HepG2 (cell line): ENCODE data around the gene FAM219B. TPM values are rescaled to one million over a fixed set of nuclear protein-coding genes. Genes with fewer than 3 reads are reported as not detected.
A peak's percentile ranks its signal among the peaks of the same experiment; 100 is the strongest.

Experiments used
- ATAC-seq: fragments of 200-7000 bp; cut with Tn5 transposase; 3 replicates; pipeline ENCODE4 v1.9.1; 2020; ENCODE audit warnings: mild to moderate bottlenecking, moderate library complexity
- BruUV-seq: library from RNA; stranded (reverse); fragments of 400-500 nt; replicated peaks from 2 replicates; lab custom pipeline; 2021; lab: Mats Ljungman, UMichigan
- CTCF ChIA-PET: fragments of 300-600 bp; formaldehyde crosslinking; extraction: SDS; loops from one replicate; lab custom pipeline; 2021; ENCODE audit warnings: low total read pairs, inconsistent platforms, low intra/inter-chr PET ratio; lab: Yijun Ruan, JAX
- POLR2A ChIA-PET: fragments of 350-600 bp; sonication (Branson Sonifier 250); formaldehyde crosslinking; loops from one replicate; lab custom pipeline; 2020; ENCODE audit warnings: antibody characterized with exemption, inconsistent platforms; lab: Yijun Ruan, JAX
- DNase-seq: peaks from one replicate; pipeline ENCODE4 v3.0.0-alpha.2; 2015; ENCODE audit warnings: low spot score
- FAIRE-seq: peaks from 3 replicates; lab custom pipeline; 2011; peaks lifted over from hg19 to GRCh38; lab: Jason Lieb, UNC
- H2AFZ ChIP-seq: one replicate; pipeline ENCODE4 v1.6.1; 2011; ENCODE audit warnings: low read length, inconsistent platforms
- H3K27ac ChIP-seq: fragments of 300-600 bp; 3 replicates; pipeline ENCODE4 v1.8.0; 2011; ENCODE audit warnings: mixed run types, mild to moderate bottlenecking, mixed read lengths, low read length, inconsistent platforms; ENCODE audit not compliant: insufficient read depth; ENCODE audit errors: extremely low read length
- H3K27me3 ChIP-seq, 2 experiments: fragments of 200-600 bp in 1 of 2; 2 replicates in 1 of 2; 3 replicates in 1 of 2; pipeline versions ENCODE4 v1.6.0 to v1.8.0; 2011; ENCODE audit warnings: low read length in 2 of 2, mild to moderate bottlenecking in 2 of 2, moderate library complexity in 2 of 2, inconsistent platforms in 1 of 2; ENCODE audit not compliant: insufficient read depth in 2 of 2, control insufficient read depth in 1 of 2
- H3K36me3 ChIP-seq, 2 experiments: fragments of 200-600 bp in 1 of 2; replicated peaks in 1 of 2; 2 replicates in 1 of 2; 3 replicates in 1 of 2; pipeline versions ENCODE4 v1.5.1 to v1.8.0; 2011; ENCODE audit warnings: low read length in 2 of 2, inconsistent platforms in 1 of 2; ENCODE audit not compliant: insufficient read depth in 2 of 2, control insufficient read depth in 1 of 2
- H3K4me1 ChIP-seq: 2 replicates; pipeline ENCODE4 v1.5.1; 2012; ENCODE audit warnings: low read length, inconsistent platforms; ENCODE audit not compliant: insufficient read depth
- H3K4me2 ChIP-seq: 2 replicates; pipeline ENCODE4 v1.6.0; 2011; ENCODE audit warnings: low read depth, low read length, inconsistent platforms
- H3K4me3 ChIP-seq, 3 experiments: fragments of 200-600 bp in 1 of 3; sonication (generic), shearing (Covaris generic) in 1 of 3; replicated peaks in 1 of 3; 2 replicates each; pipeline ENCODE4 v1.5.1; 2011 to 2016; ENCODE audit warnings: low read length in 3 of 3, inconsistent platforms in 2 of 3, low read depth in 2 of 3, mild to moderate bottlenecking in 2 of 3, control low read depth in 1 of 3, mixed read lengths in 1 of 3; ENCODE audit not compliant: insufficient read depth in 1 of 3
- H3K79me2 ChIP-seq: one replicate; pipeline ENCODE4 v1.6.1; 2011; ENCODE audit warnings: low read length, inconsistent platforms; ENCODE audit not compliant: insufficient read depth
- H3K9ac ChIP-seq: 2 replicates; pipeline ENCODE4 v1.6.0; 2011; ENCODE audit warnings: mild to moderate bottlenecking, low read depth, low read length, inconsistent platforms; ENCODE audit not compliant: insufficient read depth
- H3K9me3 ChIP-seq: 2 replicates; pipeline ENCODE4 v1.5.1; 2012; ENCODE audit warnings: mild to moderate bottlenecking, low read length
- H4K20me1 ChIP-seq: 2 replicates; pipeline ENCODE4 v1.6.0; 2011; ENCODE audit warnings: inconsistent platforms, mild to moderate bottlenecking, low read length, moderate library complexity; ENCODE audit not compliant: insufficient read depth
- CREM ChIP-seq, 2 experiments: sonication (generic) in 1 of 2; formaldehyde crosslinking in 1 of 2; IDR thresholded peaks; 2 replicates each; pipeline versions ENCODE4 v1.4.0 to v1.6.1; 2016 to 2020; ENCODE audit warnings: antibody characterized with exemption in 1 of 2, mild to moderate bottlenecking in 1 of 2, missing genetic modification reagents in 1 of 2
- FIP1L1 ChIP-seq: fragments of 200-400 bp; formaldehyde crosslinking; IDR thresholded peaks from 2 replicates; pipeline ENCODE4 v1.6.1; 2018; ENCODE audit warnings: low read depth, mild to moderate bottlenecking, low read length, moderate library complexity, borderline replicate concordance; ENCODE audit not compliant: insufficient read depth
- FOXK2 ChIP-seq: fragments of 450-650 bp; IDR thresholded peaks from 2 replicates; pipeline ENCODE4 v1.6.1; 2016
- FOXO4 ChIP-seq: sonication (generic); formaldehyde crosslinking; conservative IDR thresholded peaks from 2 replicates; pipeline ENCODE4 v1.8.1; 2023; ENCODE audit warnings: missing genetic modification reagents
- HHEX ChIP-seq: IDR thresholded peaks from 2 replicates; pipeline ENCODE4 v1.6.1; 2016; ENCODE audit warnings: control low read depth
- HNF1B ChIP-seq: sonication (generic); formaldehyde crosslinking; IDR thresholded peaks from 2 replicates; pipeline ENCODE4 v1.5.1; 2020; ENCODE audit warnings: mild to moderate bottlenecking, moderate library complexity, missing genetic modification reagents
- ISL2 ChIP-seq: sonication (generic); formaldehyde crosslinking; IDR thresholded peaks from 2 replicates; pipeline ENCODE4 v1.5.0; 2020; ENCODE audit warnings: missing genetic modification reagents
- PLSCR1 ChIP-seq: sonication (generic); formaldehyde crosslinking; IDR thresholded peaks from 2 replicates; pipeline ENCODE4 v1.5.0; 2020; ENCODE audit warnings: missing genetic modification reagents, mild to moderate bottlenecking, borderline replicate concordance
- SALL1 ChIP-seq: sonication (generic); formaldehyde crosslinking; IDR thresholded peaks from 2 replicates; pipeline ENCODE4 v1.8.0; 2022; ENCODE audit warnings: mild to moderate bottlenecking, missing genetic modification reagents
- SPEN ChIP-seq: sonication (generic); formaldehyde crosslinking; IDR thresholded peaks from 2 replicates; pipeline ENCODE4 v1.5.1; 2020; ENCODE audit warnings: low read depth, mild to moderate bottlenecking, missing genetic modification reagents
- TCF7L2 ChIP-seq: IDR thresholded peaks from 2 replicates; pipeline ENCODE4 v1.6.1; 2011; ENCODE audit warnings: mild to moderate bottlenecking, low read depth, low read length, moderate library complexity
- TEF ChIP-seq: sonication (generic); formaldehyde crosslinking; IDR thresholded peaks from 2 replicates; pipeline ENCODE4 v1.5.0; 2020; ENCODE audit warnings: missing genetic modification reagents
- TRIM24 ChIP-seq: sonication (generic); formaldehyde crosslinking; IDR thresholded peaks from 2 replicates; pipeline ENCODE4 v1.8.0; 2022; ENCODE audit warnings: mild to moderate bottlenecking, missing genetic modification reagents
- ZNF687 ChIP-seq: sonication (generic); formaldehyde crosslinking; IDR thresholded peaks from 2 replicates; pipeline ENCODE4 v1.5.1; 2020; ENCODE audit warnings: mild to moderate bottlenecking, missing genetic modification reagents, moderate library complexity
- ZNF749 ChIP-seq: sonication (generic); formaldehyde crosslinking; IDR thresholded peaks from 2 replicates; pipeline ENCODE4 v1.8.0; 2022; ENCODE audit warnings: mild to moderate bottlenecking, missing genetic modification reagents, moderate library complexity, borderline replicate concordance
- WGBS: methylation state at CpG from one replicate; pipeline ENCODE4 v1.1.6; 2017; ENCODE audit warnings: low lambda C conversion rate; 5-methylcytosine and 5-hydroxymethylcytosine counted together
- in situ Hi-C: cut with HindIII; loops from 2 replicates; pipeline ENCODE4 v1.10.0; 2017; ENCODE audit warnings: low pct_unique_long_range_greater_than_20kb; ENCODE audit not compliant: extremely low pct_ligation_motif_present
- intact Hi-C: fragments of 100-400 bp; cut with micrococcal nuclease; formaldehyde crosslinking; loops from one replicate; pipeline ENCODE4 v1.10.0; 2022; ENCODE audit not compliant: unreplicated experiment
- polyA plus RNA-seq, 8 experiments: library from polyadenylated mRNA; depleted of rRNA in 3 of 8; stranded (reverse) in 7 of 8; unstranded in 1 of 8; fragments of >200 nt; fragmentation: Illumina TruSeq in 4 of 8; extraction: Trizol in 4 of 8; gene quantifications; 2 replicates each; pipeline versions ENCODE4 v1.2.1 to v1.2.3, GENCODE V29; 2011 to 2016; ENCODE audit warnings: low read depth in 4 of 8, missing spikeins in 1 of 8, mixed read lengths in 1 of 8; ENCODE audit not compliant: insufficient read depth in 1 of 8
- total RNA-seq, 5 experiments: library from RNA; depleted of rRNA; stranded (reverse); fragments of >200 nt; fragmentation: Illumina TruSeq; extraction: Trizol; gene quantifications; 2 replicates each; pipeline ENCODE4 v1.2.3, GENCODE V29; 2016; ENCODE audit warnings: low read depth in 1 of 5

The FAM219B gene
- total and polyA plus RNA-seq, 2 of the 13 experiments (the other 11 are each of a cell fraction or from before 2014, with no cell fraction given) = 36.6 to 50.2 TPM

- 56% methylated on average over 5 of the region's 5 CpGs for WGBS
- no peak overlapping the region for H3K9ac ChIP-seq
- peaks cover 4 to 35% of the 10 kb centered on the region in 2 experiments for H3K36me3 ChIP-seq
- intact Hi-C loops (no loop called here), in situ Hi-C loops (no loop called here)
- ATAC-seq = peak; percentile 83
- H3K9me3 ChIP-seq = no peaks in the 10 kb centered on the region
- no peaks in the 10 kb centered on the region; a peak in 1 of 5 replicates for H3K27me3 ChIP-seq
- peaks cover 9% of the 10 kb centered on the region for H4K20me1 ChIP-seq
- no peak overlapping the region for H2AFZ ChIP-seq
- CTCF ChIA-PET = no interaction called here
- POLR2A ChIA-PET = interaction anchor here (2.3 kb wide), 1 partner anchor 22 kb away, joined by 7 read pairs; the partner anchor contains the start of gene FAM219B
- peak; percentile 78 for DNase-seq
- peaks cover 30% of the 10 kb centered on the region for H3K4me1 ChIP-seq
- H3K4me3 ChIP-seq = no peak overlapping the region
- H3K79me2 ChIP-seq = peaks cover 34% of the 10 kb centered on the region
- FAIRE-seq = peak; percentile 89
- H3K27ac ChIP-seq = peak overlapping the region; percentile 35
- TSS peak; percentile 19 for BruUV-seq
- H3K4me2 ChIP-seq = no peak overlapping the region; the same call in 1 of the 2 replicates
- TF ChIP-seq ZNF749 (CRISPR knock-in tag) = no peak
- no peak for TF ChIP-seq TEF (CRISPR knock-in tag)
- TF ChIP-seq SALL1 = no peak; the same call in 1 of the 2 replicates
- no peak for TF ChIP-seq HNF1B (CRISPR knock-in tag)
- TF ChIP-seq TCF7L2 = 0 out of 2 replicates have a peak, but pooled peaks have one; percentile 22
- TF ChIP-seq CREM (IDR thresholded peaks at IDR 0.05) = peak; percentile 31; the same call in 1 of the 2 replicates
- TF ChIP-seq CREM (CRISPR knock-in tag; IDR thresholded peaks at IDR 0.05) = no peak
- peak; percentile 53; the same call in 1 of the 2 replicates for TF ChIP-seq FOXK2
- TF ChIP-seq PLSCR1 (CRISPR knock-in tag) = no peak
- peak; percentile 46; the same call in 1 of the 2 replicates for TF ChIP-seq ISL2 (CRISPR knock-in tag)
- TF ChIP-seq SPEN (CRISPR knock-in tag) = no peak
- TF ChIP-seq HHEX (CRISPR knock-in tag) = no peak
- TF ChIP-seq TRIM24 (CRISPR knock-in tag) = no peak
- TF ChIP-seq FIP1L1 = no peak
- TF ChIP-seq FOXO4 (CRISPR knock-in tag) = no peak
- no peak for TF ChIP-seq ZNF687 (CRISPR knock-in tag)
Observed at GRCh38 chr15:74928771-74929198, 22.1 kb upstream of the FAM219B start.
